Endothelial cell of umbilical vein (primary cell): ENCODE data around the gene PCBD2. TPM values are rescaled to one million over a fixed set of nuclear protein-coding genes. Genes with fewer than 3 reads are reported as not detected.

Experiments used
- BruUV-seq: library from RNA; stranded (reverse); fragments of 400-500 nt; replicated peaks from 2 replicates; lab custom pipeline; 2021; lab: Mats Ljungman, UMichigan
- CTCF ChIA-PET: fragments of 300-600, 350-600 bp; sonication (Branson Sonifier 250); formaldehyde crosslinking; loops from one replicate; lab custom pipeline; 2021; ENCODE audit warnings: antibody characterized with exemption, inconsistent platforms; lab: Charles Lee
- POLR2A ChIA-PET: fragments of 300-600, 350-600 bp; sonication (Branson Sonifier 250); formaldehyde crosslinking; loops from one replicate; lab custom pipeline; 2021; ENCODE audit warnings: antibody characterized with exemption, inconsistent platforms; lab: Charles Lee
- DNase-seq: peaks from one replicate; pipeline ENCODE4 v3.0.0-alpha.2; 2011; ENCODE audit warnings: low read depth, low spot score
- FAIRE-seq: peaks from 2 replicates; lab custom pipeline; 2011; peaks lifted over from hg19 to GRCh38; lab: Jason Lieb, UNC
- H2AFZ ChIP-seq: 2 replicates; pipeline ENCODE4 v1.6.0; 2012; ENCODE audit warnings: low read depth, low read length, control low read depth, inconsistent platforms
- H3K27ac ChIP-seq: 2 replicates; pipeline ENCODE4 v1.5.1; 2011; ENCODE audit warnings: low read depth, mild to moderate bottlenecking, control low read depth, low read length, moderate library complexity; ENCODE audit not compliant: insufficient read depth
- H3K27me3 ChIP-seq, 2 experiments: 2 replicates each; pipeline versions ENCODE4 v1.6.0 to v1.6.1; 2011; ENCODE audit warnings: low read length in 2 of 2, mixed read lengths in 1 of 2; ENCODE audit not compliant: control insufficient read depth in 2 of 2, insufficient read depth in 2 of 2
- H3K36me3 ChIP-seq, 2 experiments: 2 replicates in 1 of 2; 3 replicates in 1 of 2; pipeline ENCODE4 v1.5.1; 2011; ENCODE audit warnings: low read length in 2 of 2, mild to moderate bottlenecking in 1 of 2, moderate library complexity in 1 of 2; ENCODE audit not compliant: control insufficient read depth in 2 of 2, insufficient read depth in 2 of 2; ENCODE audit errors: extremely low read depth in 1 of 2
- H3K4me1 ChIP-seq: 3 replicates; pipeline ENCODE4 v1.5.1; 2011; ENCODE audit warnings: mild to moderate bottlenecking, low read length; ENCODE audit not compliant: control insufficient read depth, insufficient read depth; ENCODE audit errors: extremely low read depth
- H3K4me2 ChIP-seq: 2 replicates; pipeline ENCODE4 v1.6.1; 2011; ENCODE audit warnings: low read length, control low read depth, mixed read lengths; ENCODE audit not compliant: insufficient read depth
- H3K4me3 ChIP-seq, 3 experiments: fragments of 200-600 bp in 1 of 3; sonication (generic), shearing (Covaris generic) in 1 of 3; replicated peaks in 1 of 3; 2 replicates each; pipeline ENCODE4 v1.5.1; 2011 to 2016; ENCODE audit warnings: control low read depth in 3 of 3, low read length in 3 of 3, mild to moderate bottlenecking in 2 of 3, inconsistent platforms in 1 of 3, low read depth in 1 of 3, moderate library complexity in 1 of 3; ENCODE audit not compliant: insufficient read depth in 1 of 3
- H3K79me2 ChIP-seq: 2 replicates; pipeline ENCODE4 v1.6.0; 2012; ENCODE audit warnings: low read length, inconsistent platforms; ENCODE audit not compliant: control insufficient read depth, insufficient read depth
- H3K9ac ChIP-seq: replicated peaks from 2 replicates; pipeline ENCODE3; 2011; ENCODE audit warnings: low read length, control low read depth; ENCODE audit not compliant: insufficient read depth; ENCODE audit errors: extremely low read depth
- H3K9me1 ChIP-seq: replicated peaks from 3 replicates; pipeline ENCODE4 v1.6.0; 2011; ENCODE audit warnings: mild to moderate bottlenecking, low read length; ENCODE audit not compliant: control insufficient read depth, insufficient read depth; ENCODE audit errors: extremely low read depth
- H3K9me3 ChIP-seq: replicated peaks from 2 replicates; pipeline ENCODE4 v1.5.1; 2012; ENCODE audit warnings: low read length, inconsistent platforms; ENCODE audit not compliant: control insufficient read depth, insufficient read depth
- H4K20me1 ChIP-seq: replicated peaks from 2 replicates; pipeline ENCODE3; 2011; ENCODE audit warnings: mild to moderate bottlenecking, low read length; ENCODE audit not compliant: control insufficient read depth, insufficient read depth; ENCODE audit errors: extremely low read depth
- CTCF ChIP-seq, 2 donors: IDR thresholded peaks; 1 replicate in 1 of 2; 2 replicates in 1 of 2; pipeline ENCODE4 v1.5.1; 2011; ENCODE audit warnings: low read length in 2 of 2, mild to moderate bottlenecking in 2 of 2, moderate library complexity in 2 of 2, control low read depth in 1 of 2, inconsistent platforms in 1 of 2, low read depth in 1 of 2; ENCODE audit not compliant: insufficient read depth in 1 of 2; ENCODE audit errors: extremely low read depth in 1 of 2
- EZH2 ChIP-seq: IDR thresholded peaks from 2 replicates; pipeline ENCODE4 v1.6.1; 2012; ENCODE audit warnings: borderline replicate concordance, low read depth, mild to moderate bottlenecking, moderate library complexity, low read length, inconsistent platforms; ENCODE audit not compliant: severe bottlenecking
- FOS ChIP-seq: IDR thresholded peaks from 2 replicates; pipeline ENCODE4 v1.6.1; 2011; ENCODE audit warnings: mild to moderate bottlenecking, low read length, moderate library complexity, borderline replicate concordance; ENCODE audit not compliant: insufficient read depth
- GATA2 ChIP-seq: IDR thresholded peaks from 2 replicates; pipeline ENCODE4 v1.7.0; 2011; ENCODE audit warnings: low read depth, mild to moderate bottlenecking, moderate library complexity, mixed read lengths, low read length; ENCODE audit not compliant: insufficient read length, insufficient read depth
- JUN ChIP-seq: IDR thresholded peaks from 2 replicates; pipeline ENCODE4 v1.6.1; 2011; ENCODE audit warnings: borderline replicate concordance, low read depth; ENCODE audit not compliant: insufficient read length, insufficient read depth
- MAX ChIP-seq: IDR thresholded peaks from 2 replicates; pipeline ENCODE4 v1.6.1; 2011; ENCODE audit not compliant: insufficient read depth, insufficient read length
- MYC ChIP-seq: IDR thresholded peaks from one replicate; pipeline ENCODE4 v1.6.1; 2011; ENCODE audit warnings: mild to moderate bottlenecking, low read depth, low read length
- POLR2A ChIP-seq: IDR thresholded peaks from 2 replicates; pipeline ENCODE4 v1.6.1; 2012; ENCODE audit warnings: low read depth, mild to moderate bottlenecking, control low read depth, low read length
- POLR2AphosphoS5 ChIP-seq: IDR thresholded peaks from 2 replicates; pipeline ENCODE4 v1.6.1; 2012; ENCODE audit warnings: low read depth, mild to moderate bottlenecking, control low read depth, low read length, moderate library complexity; ENCODE audit not compliant: insufficient read depth
- dilution Hi-C: fragments of 300-500 bp; cut with MboI; formaldehyde crosslinking; loops from one replicate; pipeline ENCODE4 v1.15.0; 2019; ENCODE audit warnings: low sequenced_read_pairs; ENCODE audit not compliant: extremely low pct_ligation_motif_present
- intact Hi-C: fragments of 100-400 bp; cut with micrococcal nuclease; formaldehyde crosslinking; loops from one replicate; pipeline ENCODE4 v1.10.0; 2022
- polyA plus RNA-seq, 4 experiments: library from polyadenylated mRNA; depleted of rRNA in 3 of 4; stranded (reverse) in 3 of 4; unstranded in 1 of 4; fragments of >200 nt; gene quantifications; 2 replicates each; pipeline versions ENCODE4 v1.2.1 to v1.2.3, GENCODE V29; 2011 to 2012; ENCODE audit warnings: missing spikeins in 1 of 4
- total RNA-seq: library from RNA; stranded (reverse); gene quantifications from 2 replicates; pipeline ENCODE4 v1.2.3, GENCODE V29; 2021

PCBD2 gene
- total and polyA plus RNA-seq, 2 donors (not counting 3 experiments of a cell fraction or from before 2014, with no cell fraction given) = 4.0 to 10.7 TPM

GRCh38 chr5:134963098-134963497, 58.2 kb downstream of the PCBD2 start:
- POLR2A ChIA-PET = no interaction called here
- no peak for FAIRE-seq
- CTCF ChIA-PET = no interaction called here

More at GRCh38 chr5:134963098-134963497, 58.2 kb downstream of the PCBD2 start:
- dilution Hi-C loops = no loop called here
- Histone ChIP-seq H3K79me2 (no peaks in the 10 kb centered on the region), H2AFZ (no peak overlapping the region), H3K4me1 (no peaks in the 10 kb centered on the region), H3K9me1 (no peaks in the 10 kb centered on the region), H3K27me3 (no peaks in the 10 kb centered on the region), H3K4me2 (no peak overlapping the region), H3K27ac (no peak overlapping the region), H3K9ac (no peak overlapping the region), H3K4me3 (no peak overlapping the region), H4K20me1 (no peaks in the 10 kb centered on the region), H3K9me3 (no peaks in the 10 kb centered on the region), H3K36me3 (peaks cover 0 to 4% of the 10 kb centered on the region in 2 experiments)
- DNase-seq = no peak
- intact Hi-C loops = no loop called here
- TF ChIP-seq POLR2A = no peak
- no peak for TF ChIP-seq POLR2AphosphoS5
- no peak for TF ChIP-seq MYC
- no peak for TF ChIP-seq EZH2
- TF ChIP-seq CTCF (IDR thresholded peaks at IDR 0.05; ENCODE audit: extremely low read depth in 1 of 2, insufficient read depth in 1 of 2, low read depth in 1 of 2, low read length in 2 of 2) = no peak
- no peak for TF ChIP-seq FOS
- TF ChIP-seq MAX = no peak
- TF ChIP-seq JUN = no peak
- no peak for TF ChIP-seq GATA2
- BruUV-seq = no TSS peak
